CD4-positive, alpha-beta T cell treated with Interleukin-12 subunit alpha and Interleukin-12 subunit beta, for 1 hour (primary cell): ENCODE results near the gene ADAMTS13.

ENCODE experiments used
- DNase-seq: peaks from one replicate; pipeline ENCODE4 v3.0.0-alpha.2; 2020

ADAMTS13 gene

DNA sequence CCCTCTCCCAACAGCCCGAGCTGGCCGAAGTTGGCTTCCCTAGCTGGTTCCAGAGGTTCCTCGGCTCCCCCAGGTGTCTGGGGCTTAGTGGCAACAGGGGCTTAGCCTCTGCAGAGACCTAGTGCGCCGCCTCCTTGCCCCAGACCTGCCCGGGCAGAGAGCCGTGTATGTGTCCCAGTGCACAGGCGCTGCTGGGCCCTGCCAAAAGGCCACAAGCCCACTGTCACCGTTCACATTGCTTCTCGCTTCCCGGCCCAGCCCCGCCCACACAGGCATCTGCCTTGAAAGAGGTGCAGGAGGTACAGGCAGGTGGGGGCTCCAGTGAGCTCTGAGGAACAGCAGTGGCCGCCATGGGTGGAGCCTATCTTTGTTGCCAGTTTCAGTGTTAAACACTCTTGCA lies 35.1 kb downstream of the ADAMTS13 start:
- DNase-seq: no peak

DNA sequence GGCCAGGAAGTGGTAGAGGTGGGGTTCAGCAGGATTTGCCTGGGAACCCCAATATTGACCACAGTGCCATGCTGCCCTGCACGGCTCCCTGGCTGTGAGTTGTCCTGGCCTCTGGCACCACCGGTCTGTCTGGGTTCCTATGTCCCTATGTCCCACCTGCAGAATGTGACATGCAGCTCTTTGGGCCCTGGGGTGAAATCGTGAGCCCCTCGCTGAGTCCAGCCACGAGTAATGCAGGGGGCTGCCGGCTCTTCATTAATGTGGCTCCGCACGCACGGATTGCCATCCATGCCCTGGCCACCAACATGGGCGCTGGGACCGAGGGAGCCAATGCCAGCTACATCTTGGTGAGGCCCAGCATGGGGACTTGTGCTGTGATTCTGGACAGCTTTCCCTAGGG lies 35.6 kb downstream of the ADAMTS13 start:
- no peak for DNase-seq

DNA sequence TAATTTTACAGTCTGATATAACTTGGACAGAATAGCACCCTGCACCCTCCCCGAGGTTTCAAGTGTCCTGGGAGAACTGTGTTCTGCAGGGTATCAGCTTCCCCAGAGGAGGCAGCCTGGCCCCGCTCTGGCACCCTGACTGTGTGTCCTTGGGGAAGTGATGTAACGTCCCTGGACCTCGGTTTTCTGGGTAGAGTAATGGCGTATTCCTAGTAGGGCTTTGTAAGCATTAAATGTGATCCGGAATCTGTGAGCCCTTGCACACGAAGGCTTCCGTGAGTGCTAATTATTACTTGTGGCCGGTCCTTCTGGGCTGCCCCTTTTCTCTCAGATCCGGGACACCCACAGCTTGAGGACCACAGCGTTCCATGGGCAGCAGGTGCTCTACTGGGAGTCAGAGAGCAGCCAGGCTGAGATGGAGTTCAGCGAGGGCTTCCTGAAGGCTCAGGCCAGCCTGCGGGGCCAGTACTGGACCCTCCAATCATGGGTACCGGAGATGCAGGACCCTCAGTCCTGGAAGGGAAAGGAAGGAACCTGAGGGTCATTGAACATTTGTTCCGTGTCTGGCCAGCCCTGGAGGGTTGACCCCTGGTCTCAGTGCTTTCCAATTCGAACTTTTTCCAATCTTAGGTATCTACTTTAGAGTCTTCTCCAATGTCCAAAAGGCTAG lies 36.6 kb downstream of the ADAMTS13 start:
- DNase-seq: no peak

DNA sequence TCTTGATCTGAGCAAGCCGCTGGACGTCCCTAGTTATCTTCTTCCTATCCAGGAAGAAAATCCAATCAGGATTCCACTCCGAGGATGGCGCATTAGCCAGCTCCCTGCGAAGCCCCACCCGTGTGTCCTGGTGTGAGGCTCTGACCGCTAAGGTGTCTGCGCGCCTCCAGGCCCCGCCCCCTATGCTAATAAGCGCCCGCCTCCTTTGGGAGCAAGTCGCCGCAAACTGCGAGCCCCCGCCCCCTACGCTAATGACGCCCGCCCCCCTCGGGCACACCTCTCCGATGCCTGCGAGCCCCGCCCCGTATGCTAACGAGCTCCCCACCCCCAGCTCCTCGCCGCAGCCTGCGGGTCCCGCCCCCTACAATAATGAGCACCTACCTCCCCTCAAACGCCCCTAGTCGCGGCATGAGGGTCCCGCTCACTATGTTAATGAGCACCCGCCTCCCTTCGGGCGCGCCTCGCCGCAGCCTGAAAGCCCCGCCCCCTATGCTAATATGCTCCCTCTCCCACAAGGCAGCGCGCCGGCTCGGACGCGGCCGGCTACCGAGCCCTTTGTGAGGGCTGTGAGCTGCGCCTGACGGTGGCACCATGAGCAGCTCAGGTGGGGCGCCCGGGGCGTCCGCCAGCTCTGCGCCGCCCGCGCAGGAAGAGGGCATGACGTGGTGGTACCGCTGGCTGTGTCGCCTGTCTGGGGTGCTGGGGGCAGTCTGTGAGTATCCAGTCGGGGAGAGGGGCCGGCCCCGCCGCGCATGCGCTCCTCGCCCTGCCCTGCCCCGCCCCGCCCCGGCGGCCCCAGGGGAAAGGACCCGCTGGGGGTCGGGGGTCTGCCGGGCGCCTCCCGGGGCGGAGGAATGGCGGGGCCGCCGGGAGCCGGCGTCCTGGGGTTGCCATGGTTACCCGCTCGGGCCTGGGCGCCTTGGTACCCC lies 37.6 kb downstream of the ADAMTS13 start, which contains the start of gene CACFD1:
CACFD1 (plus strand) TSS at position 503 of the 929 bp plus-strand sequence; CDS start at position 592, 89 bp downstream.
- peak; percentile 92 for DNase-seq

DNA sequence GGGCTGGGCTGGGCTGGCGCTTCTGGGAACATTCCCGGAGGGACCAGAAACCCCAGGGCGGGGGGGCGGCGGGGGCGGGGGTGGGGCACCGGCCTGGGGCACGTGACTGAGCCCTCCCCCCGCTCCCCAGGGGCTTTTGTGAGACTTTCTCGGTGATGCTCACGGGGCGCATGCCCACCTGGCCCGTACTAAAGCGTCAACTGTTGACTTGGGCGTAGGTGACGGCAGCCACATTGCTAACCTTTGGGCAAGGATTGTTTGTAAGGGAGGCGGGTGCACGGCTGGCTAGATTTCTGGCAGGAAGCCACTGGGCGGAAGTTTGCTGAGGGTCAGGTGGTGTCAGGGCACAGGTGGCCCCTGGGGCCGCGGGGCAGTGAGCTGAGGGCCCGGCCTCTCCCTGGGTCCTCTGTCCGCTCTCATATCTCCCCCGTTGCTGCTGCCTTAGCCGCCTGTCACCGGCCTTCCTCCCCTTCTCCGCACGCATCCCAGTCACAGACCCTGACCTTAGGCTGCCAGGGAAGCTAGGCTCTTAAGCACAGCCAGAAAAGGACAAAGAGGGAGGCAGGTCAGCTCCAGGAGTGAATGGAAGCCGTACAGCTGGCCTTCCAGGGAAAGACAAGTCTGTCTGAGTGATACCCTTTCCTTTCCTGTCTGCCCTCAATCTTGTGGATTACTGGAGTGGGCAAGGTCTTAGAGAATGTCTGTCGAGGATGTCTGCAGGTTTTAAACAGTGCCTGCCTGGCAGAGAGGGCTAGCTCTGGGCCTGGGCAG lies 38.4 kb downstream of the ADAMTS13 start:
- peak; percentile 66 for DNase-seq

DNA sequence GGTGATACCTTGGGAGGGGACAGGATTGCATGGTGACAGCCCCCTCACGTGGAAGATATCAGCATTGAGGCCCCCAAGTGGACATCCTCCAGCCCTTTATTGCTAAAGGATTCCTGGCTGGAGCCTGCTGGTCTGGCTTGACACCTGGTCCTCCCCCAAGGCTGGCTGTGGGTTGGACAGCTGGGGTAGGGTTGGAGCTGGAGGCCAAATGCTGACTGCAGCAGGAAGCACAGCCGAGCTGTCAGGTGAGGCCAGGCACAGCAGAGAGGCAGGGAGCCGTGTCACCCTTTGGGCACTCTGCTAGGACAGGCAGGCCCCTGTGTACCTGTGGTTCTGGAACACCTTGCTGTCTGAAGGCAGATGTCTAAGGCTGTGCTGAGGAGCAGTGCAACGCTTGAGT lies 39.8 kb downstream of the ADAMTS13 start:
- DNase-seq: no peak

DNA sequence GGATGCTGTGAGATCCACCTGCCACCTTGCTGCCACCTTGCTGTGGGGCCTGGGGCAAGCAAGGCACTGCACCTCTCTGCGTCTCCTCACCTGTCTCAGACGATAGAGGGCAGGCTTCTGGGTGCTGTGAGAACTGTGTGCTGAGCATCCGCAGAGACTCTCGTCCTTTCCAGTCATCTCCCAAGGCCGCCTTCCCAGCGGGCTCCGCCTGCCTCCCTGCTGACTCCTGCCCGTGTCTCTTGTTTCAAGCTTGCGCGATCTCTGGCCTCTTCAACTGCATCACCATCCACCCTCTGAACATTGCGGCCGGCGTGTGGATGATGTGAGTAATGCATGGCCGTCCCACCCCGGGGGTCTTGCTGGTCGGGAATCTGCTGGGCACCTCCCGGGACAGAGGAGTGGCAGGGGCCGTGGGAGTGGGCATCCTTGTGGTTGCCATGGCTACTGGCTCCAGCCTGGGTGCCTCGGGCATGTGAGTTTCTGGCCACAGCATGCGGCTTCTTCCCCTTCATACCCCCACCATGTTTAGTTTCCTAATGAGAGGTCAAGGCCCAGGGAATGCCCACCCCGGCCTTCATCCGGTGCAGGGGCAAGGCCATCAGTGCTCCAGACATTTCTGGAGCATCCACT lies 41.2 kb downstream of the ADAMTS13 start:
- DNase-seq: no peak

DNA sequence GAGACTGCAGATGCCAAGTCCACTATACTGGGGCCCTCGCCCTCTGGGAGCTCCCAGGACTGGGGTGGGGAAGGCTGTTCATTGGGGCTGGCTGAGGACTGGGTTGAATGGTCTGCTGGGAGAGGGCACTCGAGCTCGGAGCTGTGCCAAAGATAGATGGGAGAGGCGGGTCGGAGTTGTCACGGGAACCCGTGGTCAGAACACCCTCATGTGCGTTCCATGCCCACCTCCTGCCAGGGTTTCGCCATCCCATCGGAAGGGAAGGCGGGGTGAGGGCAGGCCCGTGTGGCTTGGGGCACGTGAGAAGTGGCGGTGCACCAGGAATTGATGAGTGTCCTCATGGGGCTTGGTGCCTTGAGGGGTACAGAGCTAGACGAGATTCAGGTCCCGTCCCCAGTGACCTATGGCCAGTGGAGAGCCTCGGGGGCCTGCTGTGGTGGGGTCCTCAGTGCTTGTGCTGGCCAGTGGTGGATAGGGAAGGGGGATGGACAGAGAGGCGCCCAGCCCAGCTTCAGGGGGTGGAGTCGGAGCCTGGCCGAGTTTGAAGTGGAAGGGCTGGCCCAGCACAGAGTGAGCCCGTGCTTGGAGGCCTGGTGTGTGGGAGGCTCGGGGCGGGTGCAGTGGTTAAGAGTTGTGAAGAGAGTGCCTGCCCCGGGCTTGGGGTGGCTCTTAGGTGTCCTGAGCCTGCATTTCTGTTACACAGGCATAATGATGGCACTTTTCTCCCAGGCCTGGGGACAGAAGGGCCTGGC lies 41.9 kb downstream of the ADAMTS13 start:
- no peak for DNase-seq

DNA sequence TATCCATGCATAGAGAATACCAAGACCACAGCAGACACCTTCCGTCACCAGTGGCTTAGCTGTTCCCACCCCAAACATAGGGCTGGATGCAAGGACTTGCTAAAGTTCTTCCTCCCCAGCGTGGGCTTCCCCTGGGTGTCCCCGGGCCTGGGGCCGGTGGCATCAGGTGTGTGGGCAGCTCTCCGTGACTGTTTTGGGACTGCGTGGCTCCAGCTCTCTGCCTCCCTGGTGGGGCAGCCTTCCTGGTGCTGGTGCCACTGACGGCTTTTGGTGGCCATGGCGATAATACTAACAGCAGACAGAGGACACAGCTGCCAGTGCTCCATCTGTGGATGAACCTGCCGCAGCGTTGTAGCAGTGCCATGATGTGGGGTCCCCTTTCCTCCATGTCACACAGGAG lies 42.5 kb downstream of the ADAMTS13 start:
- DNase-seq: no peak

DNA sequence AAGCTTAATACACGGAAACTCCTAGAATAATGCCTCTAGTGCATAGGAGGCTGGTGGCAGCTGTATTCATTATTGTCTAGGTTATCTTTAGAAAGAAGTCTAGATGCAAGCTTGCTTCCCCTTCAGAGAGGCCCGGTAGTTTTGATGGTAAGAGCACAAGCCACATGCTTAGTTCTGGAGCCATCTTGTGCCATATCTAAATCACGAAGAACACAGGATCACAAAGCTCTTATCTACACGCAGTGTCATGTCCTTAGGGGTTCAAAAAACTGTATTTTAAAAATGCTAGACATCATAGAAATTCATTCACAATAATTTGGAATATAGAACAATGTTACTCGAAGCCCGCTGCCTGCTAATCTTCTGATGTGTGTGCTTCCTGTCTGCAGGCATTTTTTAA lies 43.8 kb downstream of the ADAMTS13 start:
- no peak for DNase-seq

DNA sequence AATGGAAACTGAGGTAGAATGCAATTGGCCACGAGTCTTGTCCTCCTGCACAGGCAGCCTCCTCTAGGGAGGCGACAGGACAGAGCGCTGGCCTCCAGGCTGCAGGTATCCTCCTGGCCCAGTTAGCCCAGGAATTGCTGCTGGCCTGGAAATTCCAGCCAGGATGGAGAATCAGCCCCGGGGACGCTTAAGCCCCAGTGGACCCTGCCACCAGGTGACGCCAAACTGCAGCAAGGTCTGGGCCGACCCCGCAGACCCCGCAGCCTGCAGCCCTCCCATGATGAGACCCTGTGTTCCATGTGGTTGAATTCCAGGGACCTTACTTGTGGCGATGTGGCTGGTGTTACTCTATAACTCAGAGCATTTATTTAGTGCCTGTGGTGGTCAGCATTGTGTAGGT lies 44.9 kb downstream of the ADAMTS13 start:
- DNase-seq: no peak

DNA sequence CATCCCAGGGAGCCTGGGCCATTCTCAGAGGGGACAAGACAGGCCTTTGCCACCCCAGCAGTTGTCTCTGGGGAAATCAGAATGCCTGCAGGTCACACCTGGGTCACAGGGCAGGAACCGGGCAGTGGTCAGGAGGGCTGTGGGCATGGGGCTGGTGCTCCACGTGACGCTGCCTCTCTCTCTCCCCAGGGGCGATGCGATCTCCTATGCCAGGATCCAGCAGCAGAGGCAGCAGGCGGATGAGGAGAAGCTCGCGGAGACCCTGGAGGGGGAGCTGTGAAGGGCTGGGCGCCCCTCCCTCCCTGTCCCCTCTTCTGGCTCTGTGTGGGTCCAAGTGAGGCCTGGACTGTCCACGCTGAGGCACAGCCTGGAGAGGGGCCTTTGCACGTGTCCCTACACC lies 46.2 kb downstream of the ADAMTS13 start:
- no peak for DNase-seq

DNA sequence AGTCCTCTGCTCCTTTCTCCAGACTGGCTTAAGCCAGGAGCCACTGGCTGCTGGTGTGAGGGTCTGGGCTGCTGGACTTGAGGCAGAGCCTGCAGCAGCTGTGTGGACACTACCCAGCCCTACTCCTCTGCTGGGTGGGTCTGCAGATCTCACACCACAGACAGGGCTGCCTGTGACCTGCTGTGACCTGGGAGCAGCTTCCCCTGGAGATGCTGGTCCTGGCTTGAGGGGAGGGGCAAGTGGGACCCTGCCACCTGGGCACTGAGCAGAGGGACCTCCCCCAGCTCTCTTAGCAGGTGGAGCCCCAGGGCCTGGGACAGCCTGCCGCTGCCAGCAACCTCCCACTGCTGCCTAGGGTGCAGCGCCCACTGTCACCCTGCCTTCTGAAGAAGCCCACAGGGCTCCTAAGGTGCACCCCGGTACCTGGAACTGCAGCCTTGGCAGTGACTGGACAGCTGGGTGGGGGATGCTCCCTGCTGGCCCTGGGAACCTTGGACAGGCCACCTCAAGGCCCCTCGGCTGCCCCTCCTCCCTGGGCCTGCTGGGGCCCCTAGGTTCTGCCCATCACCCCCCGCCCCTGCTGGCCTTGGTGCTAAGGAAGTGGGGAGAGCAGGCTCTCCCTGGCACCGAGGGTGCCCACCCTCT lies 46.7 kb downstream of the ADAMTS13 start:
- no peak for DNase-seq

DNA sequence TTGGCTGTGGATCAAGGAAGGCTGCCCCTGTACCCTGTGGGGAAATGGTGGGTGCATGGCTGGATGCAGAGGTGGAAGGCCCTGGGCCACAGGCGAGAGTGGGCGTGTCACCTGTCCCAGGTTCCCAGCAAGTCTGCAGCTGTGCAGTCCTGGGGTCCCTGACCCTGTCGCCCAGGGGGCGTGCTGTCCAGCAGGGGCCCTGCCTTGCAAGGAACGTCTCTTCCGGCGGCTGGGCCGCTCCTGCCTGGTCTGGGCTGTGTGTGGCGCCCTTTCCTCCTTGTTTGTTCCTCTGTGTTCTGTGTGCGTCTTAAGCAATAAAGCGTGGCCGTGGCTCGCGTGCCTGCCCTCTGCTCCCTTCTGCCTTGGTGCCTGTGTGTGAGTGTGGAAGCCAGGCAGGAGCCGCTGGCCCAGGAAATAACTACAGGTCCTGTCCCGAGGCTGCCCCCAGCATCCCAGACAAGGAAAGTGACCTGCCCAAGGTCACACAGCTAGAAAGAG lies 48.3 kb downstream of the ADAMTS13 start:
- no peak for DNase-seq

DNA sequence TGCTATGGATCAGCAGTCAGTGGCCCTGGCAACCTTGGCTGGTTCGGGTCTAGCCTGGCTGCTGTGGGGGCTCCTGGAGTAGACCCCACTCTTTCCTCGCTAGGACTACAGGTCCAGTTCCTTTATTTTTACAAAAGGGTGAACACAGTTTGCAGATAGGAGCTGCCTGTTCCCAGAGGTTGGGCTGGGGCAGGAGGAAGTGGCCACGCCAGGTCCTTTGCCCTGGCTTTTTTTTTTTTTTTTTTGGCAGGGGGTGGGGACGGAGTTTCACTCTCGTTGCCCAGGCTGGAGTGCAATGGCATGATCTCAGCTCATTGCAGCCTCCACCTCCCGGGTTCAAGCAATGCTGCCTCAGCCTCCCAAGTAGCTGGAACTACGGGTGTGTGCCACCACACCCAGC lies 48.8 kb downstream of the ADAMTS13 start:
- no peak for DNase-seq

DNA sequence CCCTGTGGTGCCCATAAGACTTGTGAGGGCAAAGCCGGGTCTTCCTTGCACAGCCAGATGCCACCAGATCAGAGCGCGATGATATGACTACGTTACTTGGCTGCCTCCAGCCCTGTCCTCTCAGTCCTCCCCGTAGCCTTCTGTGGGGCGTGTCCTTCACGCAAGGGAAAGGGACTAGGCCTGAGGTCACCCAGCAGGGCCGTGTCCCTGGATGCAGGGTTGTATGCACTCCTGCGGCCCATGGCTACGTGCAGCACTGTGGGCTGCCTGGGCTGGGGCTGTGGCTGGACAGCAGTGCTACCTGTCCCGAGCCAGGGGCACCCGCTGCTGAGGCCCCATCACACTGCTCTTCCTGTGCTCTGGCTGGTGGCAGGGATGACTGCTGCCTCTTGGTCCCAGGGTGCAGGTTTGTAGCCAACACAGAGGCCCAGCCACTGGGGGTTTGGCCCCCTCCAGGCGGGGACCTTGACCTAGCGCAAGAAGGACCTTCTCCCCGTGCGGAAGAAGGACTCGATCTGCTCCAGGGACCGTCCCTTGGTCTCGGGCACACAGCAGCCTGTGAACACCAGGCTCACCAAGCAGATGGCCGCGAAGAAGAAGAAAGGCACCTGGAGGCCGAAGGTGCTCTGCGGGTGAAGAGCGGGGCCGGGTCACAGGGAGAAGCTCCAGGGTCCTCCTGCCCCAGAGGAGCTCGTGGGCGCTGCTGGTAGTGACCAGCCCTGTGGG lies 49.5 kb downstream of the ADAMTS13 start:
- no peak for DNase-seq

DNA sequence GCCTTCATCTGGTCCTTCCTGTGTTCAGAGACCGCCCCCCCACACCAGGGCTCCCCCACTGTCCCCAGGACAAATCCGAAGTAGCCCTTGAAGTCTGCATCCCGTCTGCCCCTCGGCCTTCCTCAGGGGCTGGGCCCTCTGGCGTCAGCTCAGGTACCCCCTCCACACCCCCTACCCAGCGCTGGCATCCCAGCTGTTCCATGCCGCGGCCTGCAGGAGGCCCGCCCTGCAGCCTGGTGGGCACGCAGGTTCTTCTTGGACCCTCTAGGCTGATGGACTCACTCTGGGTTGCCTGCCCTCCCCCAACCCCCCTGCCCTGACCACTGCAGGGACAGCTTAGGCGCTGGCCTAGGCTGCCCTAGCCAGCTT lies 50.1 kb downstream of the ADAMTS13 start:
- no peak for DNase-seq

DNA sequence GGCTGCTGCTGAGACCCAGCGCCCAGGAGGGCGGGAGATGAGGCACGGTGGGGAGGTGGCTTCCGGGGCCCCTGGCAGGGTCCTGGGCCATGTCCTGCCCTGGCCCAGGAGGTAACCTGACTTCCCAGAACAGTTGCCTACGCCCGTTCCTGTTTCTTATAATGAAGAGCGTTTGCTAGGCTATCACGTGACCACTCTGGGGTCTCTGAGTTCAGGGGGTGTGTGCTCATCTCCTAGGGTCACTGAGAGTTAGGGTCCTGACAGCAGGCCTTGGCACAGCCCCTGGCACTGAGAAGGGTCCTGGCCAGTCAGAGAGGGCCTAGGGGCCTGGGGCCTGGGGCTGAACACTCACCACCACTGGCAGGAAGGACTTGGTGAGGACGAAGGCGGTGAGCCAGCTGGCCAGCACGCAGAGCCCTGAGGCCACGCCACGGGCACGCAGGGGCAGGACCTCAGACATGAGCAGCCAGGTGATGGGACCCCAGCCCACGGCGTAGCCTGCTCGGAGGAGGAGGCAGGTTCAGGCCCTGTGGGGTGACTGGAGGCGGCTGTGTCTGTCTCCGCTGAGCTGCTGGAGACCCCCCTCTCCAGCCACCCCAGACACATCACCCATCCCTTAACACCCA lies 50.7 kb downstream of the ADAMTS13 start:
- DNase-seq: no peak

DNA sequence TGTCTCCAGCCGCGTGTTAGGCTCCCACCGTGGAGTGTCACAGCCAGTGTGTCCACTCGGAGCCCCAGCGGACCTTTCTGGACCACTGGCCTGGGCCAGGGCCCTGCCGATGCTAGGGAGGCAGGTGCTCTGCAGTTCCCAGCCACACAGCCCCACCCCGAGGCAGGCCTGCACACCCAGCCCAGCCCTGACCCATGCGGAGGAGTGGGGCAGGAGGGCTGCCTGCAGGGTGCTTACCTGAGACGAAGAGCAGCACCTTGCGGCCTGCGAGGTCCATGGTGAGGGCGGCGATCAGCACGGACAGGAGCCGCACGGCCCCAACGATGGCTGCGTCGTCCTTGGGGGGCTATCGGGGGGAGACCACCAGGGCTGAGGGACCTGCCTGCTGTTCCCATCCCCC lies 51.6 kb downstream of the ADAMTS13 start:
- no peak for DNase-seq

DNA sequence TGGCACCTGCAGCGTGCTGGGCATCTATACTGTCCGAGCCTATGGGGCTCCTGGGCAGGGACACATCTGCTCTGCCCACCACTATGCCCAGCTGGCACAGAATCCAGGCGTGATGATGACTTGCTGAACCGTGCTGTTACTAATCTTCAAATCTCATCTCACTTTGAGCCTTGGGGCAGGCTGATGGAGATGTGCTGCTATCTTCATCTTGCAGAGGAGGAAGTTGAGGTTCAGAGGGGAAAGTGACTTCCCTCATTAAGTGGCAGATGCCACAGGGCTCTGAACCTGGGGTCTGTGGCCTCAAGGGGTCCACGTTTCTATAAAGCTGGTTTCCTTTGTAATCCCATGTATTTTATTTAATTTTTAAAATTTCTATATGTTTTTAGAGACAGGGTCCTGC lies 52.0 kb downstream of the ADAMTS13 start:
- DNase-seq: no peak
